A549 (cell line): ENCODE data around the gene DPRX. TPM values are rescaled to one million over a fixed set of nuclear protein-coding genes. Genes with fewer than 3 reads are reported as not detected.
A peak's percentile ranks its signal among the peaks of the same experiment; 100 is the strongest.

Source experiments
- ATAC-seq, 2 experiments: fragments of 200-7000 bp in 1 of 2; fragments of >200 bp in 1 of 2; cut with Nextera tagmentation in 1 of 2; cut with Tn5 transposase in 1 of 2; 3 replicates each; pipeline versions ENCODE4 v1.8.0 to v1.9.1; 2018 to 2020; ENCODE audit warnings: mild to moderate bottlenecking in 1 of 2, moderate library complexity in 1 of 2
- CTCF ChIA-PET: fragments of 300-600 bp; sonication (Branson Sonifier 250); formaldehyde crosslinking; extraction: SDS; loops from one replicate; lab custom pipeline; 2021; ENCODE audit warnings: antibody characterized with exemption, inconsistent platforms; lab: Yijun Ruan, JAX
- POLR2A ChIA-PET: fragments of 350-600 bp; formaldehyde crosslinking; extraction: SDS; loops from one replicate; lab custom pipeline; 2021; ENCODE audit warnings: antibody characterized with exemption, inconsistent platforms; lab: Yijun Ruan, JAX
- DNase-seq, 2 experiments: peaks; one replicate each; pipeline versions ENCODE4 v3.0.0 to v3.0.0-alpha.2; 2011 to 2016; ENCODE audit warnings: low read depth in 1 of 2, low spot score in 1 of 2
- FAIRE-seq: peaks from 2 replicates; lab custom pipeline; 2011; peaks lifted over from hg19 to GRCh38; lab: Jason Lieb, UNC
- H3K27ac ChIP-seq, 2 experiments: fragments of >200 bp; sonication (Bioruptor Twin); formaldehyde crosslinking; 3 replicates each; pipeline ENCODE4 v1.5.1; 2016 to 2017
- H3K4me1 ChIP-seq: fragments of >200 bp; sonication (Bioruptor Twin); formaldehyde crosslinking; 3 replicates; pipeline ENCODE4 v1.6.1; 2016
- H3K4me2 ChIP-seq: fragments of >200 bp; sonication (Bioruptor Twin); formaldehyde crosslinking; 3 replicates; pipeline ENCODE4 v1.6.1; 2016
- H3K4me3 ChIP-seq: fragments of >200 bp; sonication (Bioruptor Twin); formaldehyde crosslinking; 3 replicates; pipeline ENCODE4 v1.5.1; 2016
- H3K9me3 ChIP-seq: fragments of >200 bp; sonication (Bioruptor Twin); formaldehyde crosslinking; 3 replicates; pipeline ENCODE4 v1.6.1; 2016
- ATOH8 ChIP-seq: fragments of 250-450 bp; sonication (Bioruptor Pico); IDR thresholded peaks from 2 replicates; pipeline ENCODE4 v1.5.0; 2020; ENCODE audit warnings: low read depth, mild to moderate bottlenecking, moderate library complexity
- CBX2 ChIP-seq: fragments of 200-600 bp; sonication (generic); IDR thresholded peaks from 2 replicates; pipeline ENCODE4 v1.6.1; 2016; ENCODE audit warnings: low read depth, mild to moderate bottlenecking, borderline replicate concordance
- CEBPB ChIP-seq, 2 experiments: fragments of >200 bp in 1 of 2; sonication (Bioruptor Twin) in 1 of 2; formaldehyde crosslinking in 1 of 2; IDR thresholded peaks; 2 replicates each; pipeline ENCODE4 v1.6.1; 2012 to 2016
- CHD2 ChIP-seq: fragments of 150-350 bp; IDR thresholded peaks from 2 replicates; pipeline ENCODE4 v1.6.1; 2014; ENCODE audit warnings: low read length; ENCODE audit not compliant: partially characterized antibody
- CTCF ChIP-seq: fragments of >200 bp; sonication (Bioruptor Twin); formaldehyde crosslinking; IDR thresholded peaks from 3 replicates; pipeline ENCODE4 v1.5.1; 2016
- E2F6 ChIP-seq: IDR thresholded peaks from 2 replicates; pipeline ENCODE4 v1.6.1; 2012; ENCODE audit warnings: low read depth, borderline replicate concordance
- EHF ChIP-seq: fragments of 250-450 bp; sonication (Bioruptor Pico); IDR thresholded peaks from 2 replicates; pipeline ENCODE4 v1.5.0; 2020; ENCODE audit warnings: mild to moderate bottlenecking
- ESRRA ChIP-seq: fragments of 150-350 bp; IDR thresholded peaks from 2 replicates; pipeline ENCODE4 v1.6.1; 2014; ENCODE audit warnings: mild to moderate bottlenecking, low read length, borderline replicate concordance
- FOSL2 ChIP-seq, 2 experiments: fragments of 450-650 bp in 1 of 2; fragments of >200 bp in 1 of 2; sonication (Bioruptor Twin) in 1 of 2; formaldehyde crosslinking; IDR thresholded peaks; 2 replicates each; pipeline versions ENCODE4 v1.5.0 to v1.6.1; 2016 to 2020; ENCODE audit warnings: mild to moderate bottlenecking in 1 of 2, moderate library complexity in 1 of 2
- HES2 ChIP-seq: fragments of >200 bp; sonication (Bioruptor Twin); formaldehyde crosslinking; IDR thresholded peaks from 2 replicates; pipeline ENCODE4 v1.6.1; 2016
- HOXA7 ChIP-seq: fragments of 250-450 bp; sonication (Bioruptor Pico); IDR thresholded peaks from 2 replicates; pipeline ENCODE4 v1.5.0; 2020; ENCODE audit warnings: mild to moderate bottlenecking, moderate library complexity
- HOXB13 ChIP-seq: fragments of 250-450 bp; sonication (Bioruptor Pico); IDR thresholded peaks from 2 replicates; pipeline ENCODE4 v1.5.0; 2020; ENCODE audit warnings: low read depth, mild to moderate bottlenecking, moderate library complexity
- MAX ChIP-seq: IDR thresholded peaks from 2 replicates; pipeline ENCODE4 v1.6.1; 2012
- MYC ChIP-seq: IDR thresholded peaks from 2 replicates; pipeline ENCODE4 v1.6.1; 2012; ENCODE audit warnings: mild to moderate bottlenecking, inconsistent platforms, low read length, improper control_type of control experiment, borderline replicate concordance
- PBX3 ChIP-seq: IDR thresholded peaks from 2 replicates; pipeline ENCODE4 v1.6.1; 2012
- POLR2A ChIP-seq: IDR thresholded peaks from 2 replicates; pipeline ENCODE4 v1.6.1; 2012; ENCODE audit warnings: mild to moderate bottlenecking, low read length
- POLR2AphosphoS2 ChIP-seq: conservative IDR thresholded peaks from 2 replicates; pipeline ENCODE4 v1.6.1; 2012; ENCODE audit warnings: low read length, improper control_type of control experiment, inconsistent platforms
- RAD21 ChIP-seq, 2 experiments: fragments of >200 bp in 1 of 2; sonication (Bioruptor Twin) in 1 of 2; formaldehyde crosslinking in 1 of 2; IDR thresholded peaks in 1 of 2; conservative IDR thresholded peaks in 1 of 2; 2 replicates in 1 of 2; 3 replicates in 1 of 2; pipeline ENCODE4 v1.6.1; 2012 to 2018; ENCODE audit warnings: inconsistent platforms in 1 of 2
- RNF2 ChIP-seq: fragments of 200-600 bp; sonication (generic); IDR thresholded peaks from 2 replicates; pipeline ENCODE4 v1.6.1; 2016; ENCODE audit warnings: low read depth, mild to moderate bottlenecking, antibody characterized with exemption, moderate library complexity, borderline replicate concordance
- WGBS: methylation state at CpG from one replicate; pipeline ENCODE4 v1.1.6; 2017; ENCODE audit errors: missing lambda C conversion rate; 5-methylcytosine and 5-hydroxymethylcytosine counted together
- polyA plus RNA-seq, 4 experiments: library from polyadenylated mRNA; depleted of rRNA in 3 of 4; stranded (reverse); fragments of >200 nt; fragmentation: RNase III in 1 of 4; extraction: RNeasy Plus Mini Kit Qiagen cat#74134 plus additional on column Dnase treatment in 1 of 4; gene quantifications; 2 replicates in 3 of 4; 3 replicates in 1 of 4; pipeline ENCODE4 v1.2.3, GENCODE V29; 2011 to 2017
- small RNA-seq, 6 experiments: library from RNA; depleted of rRNA; stranded (forward); fragments of <200 nt; gene quantifications; one replicate each; pipeline ENCODE3, GENCODE V24; 2012

Gene DPRX
- polyA plus RNA-seq, 2 of the 4 experiments (the other 2 are of a cell fraction) = not detected

GRCh38 chr19:53670345-53670744 lies 38.5 kb downstream of the DPRX start:
- CTCF ChIA-PET = no interaction called here
- POLR2A ChIA-PET = no interaction called here
- DNase-seq (no peak), ATAC-seq (no peak), FAIRE-seq (no peak)
- TF ChIP-seq POLR2AphosphoS2 (no peak), CHD2 (no peak), MAX (no peak), MYC (no peak), CTCF (no peak), POLR2A (no peak), CBX2 (no peak), HES2 (no peak), RNF2 (no peak), ATOH8 (CRISPR knock-in tag) (no peak), PBX3 (no peak), HOXA7 (no peak), E2F6 (no peak), HOXB13 (CRISPR knock-in tag) (no peak), EHF (CRISPR knock-in tag) (no peak), FOSL2 (IDR thresholded peaks at IDR 0.05) (no peak), FOSL2 (CRISPR knock-in tag; IDR thresholded peaks at IDR 0.05) (no peak), CEBPB (IDR thresholded peaks at IDR 0.05) (no peak), ESRRA (no peak)
- H3K27ac ChIP-seq = no peak overlapping the region
- no peak overlapping the region for H3K4me2 ChIP-seq
- H3K4me1 ChIP-seq = no peaks in the 10 kb centered on the region
- H3K9me3 ChIP-seq = peaks cover 29% of the 10 kb centered on the region
- 30% methylated on average over 5 of the region's 5 CpGs for WGBS
- H3K4me3 ChIP-seq = no peak overlapping the region

- no peak overlapping the region for H3K27ac ChIP-seq
- ATAC-seq = no peak; a peak in 1 of 6 replicates
- peak in 1 of 2 experiments; percentile 10; a peak in 1 of 5 replicates for TF ChIP-seq RAD21 (conservative IDR thresholded peaks at IDR 0.05 in 1 of 2, IDR thresholded peaks at IDR 0.05 in 1 of 2)
- TF ChIP-seq POLR2AphosphoS2 = no peak
- no peak for FAIRE-seq
- peaks cover 38% of the 10 kb centered on the region for H3K9me3 ChIP-seq
- H3K4me3 ChIP-seq = no peak overlapping the region
- POLR2A ChIA-PET = no interaction called here
- no peak overlapping the region for H3K4me2 ChIP-seq
- no peaks in the 10 kb centered on the region for H3K4me1 ChIP-seq
- CTCF ChIA-PET = interaction anchor here (0.7 kb wide), 1 partner anchor 34 kb away, joined by 3 read pairs; no protein-coding TSS in a partner anchor
- no peak for DNase-seq
- WGBS = 19% methylated on average over 3 of the region's 3 CpGs
Measured at GRCh38 chr19:53671663-53672062, 39.9 kb downstream of the DPRX start.

Small RNA genes within 50 kb of the gene (small RNA-seq; reads per million reads assigned to genes)
- gene MIR1323 (0 to 8.3 (median 0.60) reads per million in 6 experiments), gene MIR498 (0.04 to 7.3 (median 2.1) reads per million in 6 experiments), gene MIR512-1 (0 reads per million in 6 experiments), gene MIR512-2 (0 reads per million in 6 experiments), gene MIR515-1 (0 reads per million in 6 experiments), gene MIR515-2 (0 reads per million in 6 experiments), gene MIR519C (0 to 3.5 (median 0.52) reads per million in 6 experiments), gene MIR519E (0 reads per million in 6 experiments), gene MIR520E (0 to 5.8 (median 1.8) reads per million in 6 experiments), gene RNU6-698P (0 to 3.1 (median 0) reads per million in 6 experiments)

Other genes starting within 250 kb of the DPRX start
- 8.3 and 9.0 TPM in 2 replicates for gene ZNF765, start 236.8 kb upstream of the DPRX start, polyA plus RNA-seq (2011; rRNA removed)
- 4.4 to 5.1 TPM (median 4.8 TPM) in 3 replicates for gene ZNF765, start 236.8 kb upstream of the DPRX start, polyA plus RNA-seq (2017; fragmentation: RNase III; extraction: RNeasy Plus Mini Kit Qiagen cat#74134 plus additional on column Dnase treatment)
- 18.7 and 21.4 TPM in 2 replicates for gene ZNF761, start 200.0 kb upstream of the DPRX start, polyA plus RNA-seq (2011; rRNA removed)
- gene ZNF761, start 200.0 kb upstream of the DPRX start, polyA plus RNA-seq (2017; fragmentation: RNase III; extraction: RNeasy Plus Mini Kit Qiagen cat#74134 plus additional on column Dnase treatment) = 6.6 to 7.9 TPM (median 7.4 TPM) in 3 replicates
- 0.57 and 0.78 TPM in 2 replicates for gene ZNF813, start 164.3 kb upstream of the DPRX start, polyA plus RNA-seq (2011; rRNA removed)
- gene ZNF813, start 164.3 kb upstream of the DPRX start, polyA plus RNA-seq (2017; fragmentation: RNase III; extraction: RNeasy Plus Mini Kit Qiagen cat#74134 plus additional on column Dnase treatment) = 0.30 to 0.67 TPM (median 0.63 TPM) in 3 replicates
- 18.1 and 19.2 TPM in 2 replicates for gene ZNF331, start 93.9 kb upstream of the DPRX start, polyA plus RNA-seq (2011; rRNA removed)
- gene ZNF331, start 93.9 kb upstream of the DPRX start, polyA plus RNA-seq (2017; fragmentation: RNase III; extraction: RNeasy Plus Mini Kit Qiagen cat#74134 plus additional on column Dnase treatment) = 14.5 to 16.3 TPM (median 16.0 TPM) in 3 replicates
- 0.03 and 0.04 TPM in 2 replicates for gene NLRP12, start 192.3 kb downstream of the DPRX start, polyA plus RNA-seq (2011; rRNA removed)
- 0.03 TPM in 1 of 3 replicates, not detected in the others for gene NLRP12, start 192.3 kb downstream of the DPRX start, polyA plus RNA-seq (2017; fragmentation: RNase III; extraction: RNeasy Plus Mini Kit Qiagen cat#74134 plus additional on column Dnase treatment)
- 37.7 and 56.1 TPM in 2 replicates for gene MYADM, start 235.9 kb downstream of the DPRX start, polyA plus RNA-seq (2011; rRNA removed)
- gene MYADM, start 235.9 kb downstream of the DPRX start, polyA plus RNA-seq (2017; fragmentation: RNase III; extraction: RNeasy Plus Mini Kit Qiagen cat#74134 plus additional on column Dnase treatment) = 90.4 to 103 TPM (median 90.7 TPM) in 3 replicates